ENCODE measurements around the gene MIER1. TPM values are rescaled to one million over a fixed set of nuclear protein-coding genes. Genes with fewer than 3 reads are reported as not detected.

Gene MIER1
- total RNA-seq, 4 donors from 2014 or later = 39.4 to 56.5 (median 49.2) TPM

- H3K27ac ChIP-seq (replicated peaks in 1 of 4) = no peak overlapping the region
- no peaks in the 10 kb centered on the region for H3K9me3 ChIP-seq
- H3K4me1 ChIP-seq = peaks cover 5 to 15% (median 7%) of the 10 kb centered on the region in 4 donors
- H3K36me3 ChIP-seq = peaks cover 7 to 40% (median 13%) of the 10 kb centered on the region in 4 donors
- DNase-seq (ENCODE audit: extremely low spot score) = no peak
- H3K4me3 ChIP-seq = no peak overlapping the region
- intact Hi-C loops (cut with DNase I) = no loop called here
- 100% methylated on average over 3 of the region's 3 CpGs for WGBS
- H3K27me3 ChIP-seq = no peaks in the 10 kb centered on the region
- TF ChIP-seq EP300 (IDR thresholded peaks at IDR 0.05) = no peak
- TF ChIP-seq CTCF (IDR thresholded peaks at IDR 0.05) = no peak
- no peak for TF ChIP-seq POLR2A (IDR thresholded peaks at IDR 0.05; ENCODE audit: low read depth)
- no peak for TF ChIP-seq POLR2AphosphoS5 (IDR thresholded peaks at IDR 0.05)
Observed at GRCh38 chr1:67009792-67010191, 85.0 kb downstream of the MIER1 start.

GRCh38 chr1:67013573-67013972, 88.8 kb downstream of the MIER1 start:
- intact Hi-C loops (cut with DNase I) = no loop called here
- TF ChIP-seq EP300 (IDR thresholded peaks at IDR 0.05) (no peak), POLR2AphosphoS5 (IDR thresholded peaks at IDR 0.05) (no peak)
- Histone ChIP-seq H3K9me3 (no peaks in the 10 kb centered on the region), H3K4me1 (peaks cover 0 to 18% (median 13%) of the 10 kb centered on the region in 4 donors), H3K27me3 (no peaks in the 10 kb centered on the region), H3K36me3 (peaks cover under 1 to 30% (median 11%) of the 10 kb centered on the region in 4 donors), H3K4me3 (no peak overlapping the region), H3K27ac (replicated peaks in 1 of 4) (peak overlapping the region in 1 of 4 donors; percentile 11)
- WGBS = 35% methylated on average over 2 of the region's 2 CpGs
- DNase-seq (ENCODE audit: extremely low spot score) = no peak

GRCh38 chr1:67018574-67018973, 93.8 kb downstream of the MIER1 start:
- no peak for TF ChIP-seq CTCF (IDR thresholded peaks at IDR 0.05)
- TF ChIP-seq POLR2A (IDR thresholded peaks at IDR 0.05; ENCODE audit: low read depth) = no peak
- no peak for TF ChIP-seq EP300 (IDR thresholded peaks at IDR 0.05)
- no peak for TF ChIP-seq POLR2AphosphoS5 (IDR thresholded peaks at IDR 0.05)
- Histone ChIP-seq H3K4me1 (peaks cover 26 to 42% (median 38%) of the 10 kb centered on the region in 4 donors), H3K27ac (replicated peaks in 1 of 4) (peak overlapping the region; percentile 58 to 75 (median 68)), H3K27me3 (no peaks in the 10 kb centered on the region), H3K36me3 (peaks cover 0 to 19% (median 7%) of the 10 kb centered on the region in 4 donors), H3K9me3 (no peaks in the 10 kb centered on the region), H3K4me3 (no peak overlapping the region)
- no peak for DNase-seq (ENCODE audit: extremely low spot score)
- WGBS = 88% methylated on average over 2 of the region's 2 CpGs
- intact Hi-C loops (cut with DNase I) = loop anchor here (5.0 kb wide), 1 partner anchor 34 kb away; the partner anchor contains the start of gene SLC35D1

- peaks cover 26 to 38% (median 35%) of the 10 kb centered on the region in 4 donors for H3K4me1 ChIP-seq
- H3K9me3 ChIP-seq = no peaks in the 10 kb centered on the region
- TF ChIP-seq POLR2A (IDR thresholded peaks at IDR 0.05; ENCODE audit: low read depth) = no peak
- TF ChIP-seq CTCF (IDR thresholded peaks at IDR 0.05) = no peak
- no peak for TF ChIP-seq EP300 (IDR thresholded peaks at IDR 0.05)
- DNase-seq (ENCODE audit: extremely low spot score) = no peak
- H3K4me3 ChIP-seq = no peak overlapping the region
- H3K27me3 ChIP-seq = no peaks in the 10 kb centered on the region
- H3K27ac ChIP-seq (replicated peaks in 1 of 4) = peak overlapping the region; percentile 58 to 75 (median 68)
- intact Hi-C loops (cut with DNase I) = loop anchor here (5.0 kb wide), 1 partner anchor 33 kb away; the partner anchor contains the start of gene SLC35D1
- WGBS = 74% methylated on average over 4 of the region's 4 CpGs
- H3K36me3 ChIP-seq = peaks cover 0 to 24% (median 7%) of the 10 kb centered on the region in 4 donors
Observed at GRCh38 chr1:67019121-67019520, 94.3 kb downstream of the MIER1 start.

- TF ChIP-seq CTCF (IDR thresholded peaks at IDR 0.05) = no peak
- TF ChIP-seq POLR2A (IDR thresholded peaks at IDR 0.05; ENCODE audit: low read depth) = no peak
- no peak for TF ChIP-seq POLR2AphosphoS5 (IDR thresholded peaks at IDR 0.05)
- no peak for TF ChIP-seq EP300 (IDR thresholded peaks at IDR 0.05)
- DNase-seq (ENCODE audit: extremely low spot score) = no peak
- WGBS = 25% methylated on average over 1 of the region's 1 CpG
- no peak overlapping the region for H3K4me3 ChIP-seq
- H3K4me1 ChIP-seq = peaks cover 26 to 38% (median 35%) of the 10 kb centered on the region in 4 donors
- H3K9me3 ChIP-seq = no peaks in the 10 kb centered on the region
- H3K36me3 ChIP-seq = peaks cover 0 to 29% (median 7%) of the 10 kb centered on the region in 4 donors
- no peaks in the 10 kb centered on the region for H3K27me3 ChIP-seq
- H3K27ac ChIP-seq (replicated peaks in 1 of 4) = peak overlapping the region; percentile 58 to 75 (median 68)
- intact Hi-C loops (cut with DNase I) = loop anchor here (5.0 kb wide), 1 partner anchor 33 kb away; the partner anchor contains the start of gene SLC35D1
Observed at GRCh38 chr1:67019600-67020136, 94.9 kb downstream of the MIER1 start.
